ENCODE results near the gene DDIT4. TPM values are rescaled to one million over a fixed set of nuclear protein-coding genes. Genes with fewer than 3 reads are reported as not detected.

DDIT4 gene
- total RNA-seq, 1 donor from 2014 or later: 68.6 TPM

DNA sequence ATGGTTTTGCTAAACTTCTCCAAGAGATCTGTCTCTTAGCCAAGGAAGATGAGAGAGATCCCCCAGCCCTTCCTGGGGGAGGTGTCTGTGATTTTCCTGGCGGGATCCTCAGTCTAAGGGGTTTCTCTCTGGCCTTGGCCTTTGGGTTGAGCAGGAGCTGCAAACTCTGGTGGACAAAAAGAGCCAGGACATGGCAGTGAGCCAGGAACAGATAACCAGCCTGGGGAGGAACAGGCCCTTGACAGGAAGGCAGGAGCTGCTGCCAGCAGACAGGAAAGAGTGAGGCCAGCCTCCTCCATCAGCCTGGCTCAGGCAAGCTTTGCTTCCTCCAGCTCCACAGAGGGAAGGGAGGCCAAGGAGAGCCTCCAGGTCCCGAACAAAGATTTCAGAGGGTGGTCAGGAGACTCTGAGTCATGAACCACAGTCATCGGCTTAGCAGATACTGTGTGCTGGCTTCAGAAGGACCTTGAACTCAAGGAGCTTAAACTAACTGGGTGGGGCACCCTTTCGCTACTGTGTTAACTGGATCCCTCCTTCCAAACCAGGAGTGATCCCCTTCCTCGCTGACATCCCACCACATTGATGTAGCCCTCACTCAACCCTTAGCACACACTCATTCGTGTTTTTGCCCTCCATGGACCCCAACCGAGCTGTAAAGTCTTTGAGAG lies 34.7 kb downstream of the DDIT4 start:
- Mint-ChIP-seq H3K4me1 (peaks cover 12% of the 10 kb centered on the region), H3K9me3 (no peaks in the 10 kb centered on the region), H3K36me3 (ENCODE audit: low read depth) (no peaks in the 10 kb centered on the region), H3K4me3 (no peak overlapping the region), H3K27ac (ENCODE audit: unreplicated experiment) (no peak overlapping the region), H3K27me3 (ENCODE audit: low read depth) (no peaks in the 10 kb centered on the region)
- no peak for DNase-seq (ENCODE audit: low read depth, low spot score)
- no peak for TF ChIP-seq CTCF (conservative IDR thresholded peaks at IDR 0.05)

GRCh38 chr10:72309290-72310240 lies 35.8 kb downstream of the DDIT4 start:
- no peak for TF ChIP-seq CTCF (conservative IDR thresholded peaks at IDR 0.05)
- no peaks in the 10 kb centered on the region for H3K36me3 Mint-ChIP-seq (ENCODE audit: low read depth)
- H3K27ac Mint-ChIP-seq (ENCODE audit: unreplicated experiment): peak overlapping the region; percentile 5
- no peak overlapping the region for H3K4me3 Mint-ChIP-seq
- DNase-seq (ENCODE audit: low read depth, low spot score): no peak
- no peaks in the 10 kb centered on the region for H3K9me3 Mint-ChIP-seq
- H3K27me3 Mint-ChIP-seq (ENCODE audit: low read depth): no peaks in the 10 kb centered on the region
- H3K4me1 Mint-ChIP-seq: peaks cover 9% of the 10 kb centered on the region

DNA sequence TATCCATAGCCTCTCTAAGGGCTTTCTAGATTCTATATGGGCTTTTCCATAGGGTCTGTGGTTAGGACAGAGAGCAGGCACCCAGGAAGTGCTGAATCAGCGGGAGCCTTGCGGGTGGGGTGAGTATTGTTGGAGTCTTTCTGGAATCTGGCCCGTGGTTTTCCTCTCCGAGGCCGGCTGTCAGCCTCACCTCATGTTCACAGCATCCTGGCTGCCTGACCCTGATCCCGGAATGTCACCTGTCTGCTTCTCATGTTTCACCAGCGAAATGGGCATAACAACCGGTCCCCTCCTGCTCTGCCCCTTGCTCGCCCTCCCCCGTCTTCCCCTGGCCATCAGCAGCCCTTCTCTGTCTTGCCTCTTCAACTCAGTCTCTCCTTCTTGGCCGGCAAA lies 36.5 kb downstream of the DDIT4 start:
- H3K27me3 Mint-ChIP-seq (ENCODE audit: low read depth): no peaks in the 10 kb centered on the region
- no peak for DNase-seq (ENCODE audit: low read depth, low spot score)
- H3K4me3 Mint-ChIP-seq: no peak overlapping the region
- TF ChIP-seq CTCF (conservative IDR thresholded peaks at IDR 0.05): no peak
- H3K4me1 Mint-ChIP-seq: peaks cover 9% of the 10 kb centered on the region
- H3K36me3 Mint-ChIP-seq (ENCODE audit: low read depth): no peaks in the 10 kb centered on the region
- no peak overlapping the region for H3K27ac Mint-ChIP-seq (ENCODE audit: unreplicated experiment)
- no peaks in the 10 kb centered on the region for H3K9me3 Mint-ChIP-seq

DNA sequence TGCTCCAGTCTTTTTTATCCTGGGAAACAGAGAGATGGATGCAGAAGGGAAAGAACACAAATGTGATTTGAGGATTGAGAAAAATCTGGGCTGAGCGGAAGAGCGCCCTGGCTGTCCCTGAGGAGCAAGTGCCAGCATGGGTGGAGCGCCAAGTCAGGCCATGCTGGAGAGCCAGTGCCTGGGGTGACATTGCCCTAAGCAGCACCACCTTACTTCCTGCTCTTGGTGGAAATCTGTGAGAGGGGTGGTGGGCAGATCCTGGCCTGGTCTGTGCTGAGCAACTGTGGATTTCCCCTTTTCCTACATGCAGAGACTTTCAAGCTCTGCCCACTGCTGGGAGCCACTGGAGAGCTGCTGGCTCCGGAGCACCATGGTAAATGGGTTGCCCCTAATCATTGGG lies 36.9 kb downstream of the DDIT4 start:
- TF ChIP-seq CTCF (conservative IDR thresholded peaks at IDR 0.05): no peak
- no peak for DNase-seq (ENCODE audit: low read depth, low spot score)

DNA sequence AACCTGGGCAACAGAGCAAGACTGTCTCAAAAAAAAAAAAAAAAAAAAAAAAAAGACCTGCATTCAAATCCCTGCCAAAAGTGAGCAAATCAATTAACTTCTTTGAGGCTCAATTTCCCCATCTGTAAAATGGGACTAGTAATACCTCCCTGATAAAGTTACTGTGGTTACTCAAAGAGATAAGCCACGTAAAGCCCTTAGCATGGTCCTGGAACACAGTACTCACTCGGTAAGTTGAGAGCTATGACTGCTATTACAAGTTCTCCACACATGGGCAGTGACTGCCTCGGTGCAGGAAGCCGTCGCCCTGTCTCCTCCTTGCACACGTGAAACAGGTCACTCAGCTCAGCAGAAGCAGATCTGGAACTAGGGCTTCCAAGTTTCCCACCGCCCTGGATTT lies 37.9 kb downstream of the DDIT4 start:
- DNase-seq (ENCODE audit: low read depth, low spot score): no peak
- Mint-ChIP-seq H3K27ac (ENCODE audit: unreplicated experiment) (no peak overlapping the region), H3K4me3 (no peak overlapping the region), H3K27me3 (ENCODE audit: low read depth) (no peaks in the 10 kb centered on the region), H3K4me1 (peaks cover 20% of the 10 kb centered on the region), H3K36me3 (ENCODE audit: low read depth) (no peaks in the 10 kb centered on the region), H3K9me3 (no peaks in the 10 kb centered on the region)
- no peak for TF ChIP-seq CTCF (conservative IDR thresholded peaks at IDR 0.05)

More for the DNA sequence above, 36.9 kb downstream of the DDIT4 start:
- Mint-ChIP-seq H3K27ac (ENCODE audit: unreplicated experiment) (no peak overlapping the region), H3K4me1 (peaks cover 13% of the 10 kb centered on the region), H3K9me3 (no peaks in the 10 kb centered on the region), H3K4me3 (no peak overlapping the region), H3K27me3 (ENCODE audit: low read depth) (no peaks in the 10 kb centered on the region), H3K36me3 (ENCODE audit: low read depth) (no peaks in the 10 kb centered on the region)

Measured in neural crest cell (in vitro differentiated cells).